BE2C (cell line): ENCODE measurements around the gene NQO1.
A peak's percentile ranks its signal among the peaks of the same experiment; 100 is the strongest.

Source experiments
- DNase-seq: peaks from one replicate; pipeline ENCODE4 v3.0.0-alpha.2; 2020
- H3K27me3 ChIP-seq: fragments of 250-450 bp; sonication (Bioruptor Pico); 2 replicates; pipeline ENCODE4 v1.5.1; 2020; ENCODE audit warnings: mild to moderate bottlenecking
- H3K36me3 ChIP-seq: fragments of 250-450 bp; sonication (Bioruptor Pico); 2 replicates; pipeline ENCODE4 v1.5.1; 2020; ENCODE audit warnings: mild to moderate bottlenecking
- H3K4me1 ChIP-seq: fragments of 250-450 bp; sonication (Bioruptor Pico); 2 replicates; pipeline ENCODE4 v1.5.1; 2020
- H3K4me3 ChIP-seq: 2 replicates; pipeline ENCODE4 v1.5.1; 2011; ENCODE audit warnings: low read depth, low read length
- H3K9me3 ChIP-seq: fragments of 250-450 bp; sonication (Bioruptor Pico); 2 replicates; pipeline ENCODE4 v1.5.1; 2020
- CTCF ChIP-seq: IDR thresholded peaks from 2 replicates; pipeline ENCODE4 v1.5.1; 2012; ENCODE audit warnings: mild to moderate bottlenecking, low read depth, low read length

Gene NQO1

GRCh38 chr16:69725480-69726312, 664 bp downstream of the NQO1 start:
- H3K27me3 ChIP-seq: no peaks in the 10 kb centered on the region
- peak overlapping the region; percentile 65 for H3K4me3 ChIP-seq
- no peak for TF ChIP-seq CTCF
- peaks cover 12% of the 10 kb centered on the region for H3K4me1 ChIP-seq
- no peak for DNase-seq
- H3K9me3 ChIP-seq: no peaks in the 10 kb centered on the region
- no peaks in the 10 kb centered on the region for H3K36me3 ChIP-seq

- no peaks in the 10 kb centered on the region for H3K36me3 ChIP-seq
- TF ChIP-seq CTCF: no peak
- no peak overlapping the region for H3K4me3 ChIP-seq
- H3K4me1 ChIP-seq: peaks cover 12% of the 10 kb centered on the region
- DNase-seq: no peak
- H3K27me3 ChIP-seq: no peaks in the 10 kb centered on the region
- H3K9me3 ChIP-seq: no peaks in the 10 kb centered on the region
These were observed 1.3 kb downstream of the NQO1 start for GRCh38 chr16:69724981-69725479.

- no peak overlapping the region for H3K4me3 ChIP-seq
- TF ChIP-seq CTCF: no peak
- H3K4me1 ChIP-seq: peaks cover 12% of the 10 kb centered on the region
- H3K36me3 ChIP-seq: no peaks in the 10 kb centered on the region
- no peaks in the 10 kb centered on the region for H3K27me3 ChIP-seq
- DNase-seq: no peak
- H3K9me3 ChIP-seq: no peaks in the 10 kb centered on the region
These were observed 1.9 kb downstream of the NQO1 start for GRCh38 chr16:69724414-69724873.

- Histone ChIP-seq H3K4me3 (no peak overlapping the region), H3K36me3 (no peaks in the 10 kb centered on the region), H3K27me3 (no peaks in the 10 kb centered on the region), H3K9me3 (no peaks in the 10 kb centered on the region), H3K4me1 (no peaks in the 10 kb centered on the region)
- TF ChIP-seq CTCF: no peak
- no peak for DNase-seq
These were observed 4.9 kb downstream of the NQO1 start for GRCh38 chr16:69721441-69721957.

GRCh38 chr16:69720822-69721430, 5.4 kb downstream of the NQO1 start:
- Histone ChIP-seq H3K9me3 (no peaks in the 10 kb centered on the region), H3K4me3 (no peak overlapping the region), H3K4me1 (no peaks in the 10 kb centered on the region), H3K27me3 (no peaks in the 10 kb centered on the region), H3K36me3 (no peaks in the 10 kb centered on the region)
- no peak for DNase-seq
- TF ChIP-seq CTCF: no peak
